IMR-90 (cell line): ENCODE data around the gene SCML2. TPM values are rescaled to one million over a fixed set of nuclear protein-coding genes. Genes with fewer than 3 reads are reported as not detected.

Experiments
- ATAC-seq: fragments of 200-7000 bp; cut with Tn5 transposase; 2 replicates; pipeline ENCODE4 v1.9.1; 2020; ENCODE audit warnings: low read depth, mild to moderate bottlenecking, moderate library complexity
- BruUV-seq: library from RNA; stranded (reverse); fragments of 400-500 nt; replicated peaks from 2 replicates; lab custom pipeline; 2021; lab: Mats Ljungman, UMichigan
- CTCF ChIA-PET: fragments of 300-600 bp; formaldehyde crosslinking; extraction: SDS; loops from one replicate; lab custom pipeline; 2021; ENCODE audit warnings: antibody characterized with exemption; lab: Yijun Ruan, JAX
- POLR2A ChIA-PET: fragments of 300-600 bp; sonication (Branson Sonifier 250); formaldehyde crosslinking; loops from one replicate; lab custom pipeline; 2022; ENCODE audit warnings: antibody characterized with exemption; ENCODE audit not compliant: unreplicated experiment; lab: Charles Lee
- DNase-seq: peaks from one replicate; pipeline ENCODE4 v3.0.0; 2013
- H2AFZ ChIP-seq: replicated peaks from 2 replicates; pipeline ENCODE3; 2013; ENCODE audit warnings: low read length, mild to moderate bottlenecking; ENCODE audit not compliant: poor library complexity
- H2AK5ac ChIP-seq: 2 replicates; pipeline ENCODE4 v1.6.1; 2013; ENCODE audit warnings: low read depth, low read length, inconsistent platforms
- H2AK9ac ChIP-seq: replicated peaks from 2 replicates; pipeline ENCODE3; 2013; ENCODE audit warnings: mild to moderate bottlenecking, low read depth, low read length, moderate library complexity; ENCODE audit not compliant: poor library complexity
- H2BK120ac ChIP-seq: 2 replicates; pipeline ENCODE4 v1.6.1; 2013; ENCODE audit warnings: low read depth, low read length, inconsistent platforms
- H2BK15ac ChIP-seq: 3 replicates; pipeline ENCODE4 v1.6.1; 2013; ENCODE audit warnings: low read depth, low read length, inconsistent platforms
- H2BK20ac ChIP-seq: 2 replicates; pipeline ENCODE4 v1.6.1; 2013; ENCODE audit warnings: low read depth, mild to moderate bottlenecking, inconsistent platforms, low read length, moderate library complexity
- H2BK5ac ChIP-seq: 2 replicates; pipeline ENCODE4 v1.6.1; 2013; ENCODE audit warnings: mild to moderate bottlenecking, low read depth, low read length, inconsistent platforms; ENCODE audit not compliant: poor library complexity, severe bottlenecking
- H3K14ac ChIP-seq: replicated peaks from 2 replicates; pipeline ENCODE4 v1.6.1; 2013; ENCODE audit warnings: low read depth, low read length, inconsistent platforms
- H3K18ac ChIP-seq: 2 replicates; pipeline ENCODE4 v1.6.1; 2013; ENCODE audit warnings: low read depth, low read length, control low read depth
- H3K23ac ChIP-seq: 2 replicates; pipeline ENCODE4 v1.6.1; 2013; ENCODE audit warnings: low read depth, low read length, inconsistent platforms
- H3K27ac ChIP-seq: 2 replicates; pipeline ENCODE4 v1.5.1; 2013; ENCODE audit warnings: mild to moderate bottlenecking, control low read depth, low read length; ENCODE audit not compliant: insufficient read depth
- H3K27me3 ChIP-seq: 2 replicates; pipeline ENCODE4 v1.6.1; 2013; ENCODE audit warnings: low read length; ENCODE audit not compliant: control insufficient read depth, insufficient read depth
- H3K36me3 ChIP-seq: 2 replicates; pipeline ENCODE4 v1.6.1; 2013; ENCODE audit warnings: low read length, mixed read lengths; ENCODE audit not compliant: control insufficient read depth, insufficient read depth
- H3K4ac ChIP-seq: 2 replicates; pipeline ENCODE4 v1.6.1; 2013; ENCODE audit warnings: low read depth, low read length, inconsistent platforms
- H3K4me1 ChIP-seq: 2 replicates; pipeline ENCODE4 v1.6.1; 2013; ENCODE audit warnings: low read length, mixed read lengths; ENCODE audit not compliant: control insufficient read depth, insufficient read depth
- H3K4me2 ChIP-seq: 2 replicates; pipeline ENCODE4 v1.6.1; 2013; ENCODE audit warnings: low read depth, mild to moderate bottlenecking, control low read depth, low read length, moderate library complexity
- H3K4me3 ChIP-seq: 2 replicates; pipeline ENCODE4 v1.5.1; 2013; ENCODE audit warnings: low read depth, mild to moderate bottlenecking, control low read depth, low read length, moderate library complexity; ENCODE audit not compliant: insufficient read depth
- H3K56ac ChIP-seq: 2 replicates; pipeline ENCODE4 v1.6.1; 2013; ENCODE audit warnings: low read length, inconsistent platforms; ENCODE audit not compliant: insufficient read depth; ENCODE audit errors: extremely low read depth
- H3K79me1 ChIP-seq, 2 experiments: 2 replicates each; pipeline ENCODE4 v1.6.1; 2013; ENCODE audit warnings: low read length in 2 of 2, inconsistent platforms in 1 of 2, low read depth in 1 of 2
- H3K9ac ChIP-seq: 2 replicates; pipeline ENCODE4 v1.6.1; 2013; ENCODE audit warnings: low read depth, low read length, control low read depth
- H3K9me1 ChIP-seq: 2 replicates; pipeline ENCODE4 v1.6.1; 2013; ENCODE audit warnings: low read length, inconsistent platforms; ENCODE audit not compliant: insufficient read depth
- H3K9me3 ChIP-seq: 2 replicates; pipeline ENCODE4 v1.6.1; 2013; ENCODE audit warnings: low read length; ENCODE audit not compliant: control insufficient read depth, insufficient read depth
- H4K20me1 ChIP-seq: 2 replicates; pipeline ENCODE4 v1.6.1; 2013; ENCODE audit warnings: low read length, inconsistent platforms; ENCODE audit not compliant: insufficient read depth
- H4K5ac ChIP-seq: 2 replicates; pipeline ENCODE4 v1.6.1; 2013; ENCODE audit warnings: mild to moderate bottlenecking, low read depth, low read length, control low read depth
- H4K8ac ChIP-seq, 2 experiments: 2 replicates each; pipeline ENCODE4 v1.6.1; 2013; ENCODE audit warnings: low read depth in 2 of 2, low read length in 2 of 2, control low read depth in 1 of 2, inconsistent platforms in 1 of 2
- H4K91ac ChIP-seq: 2 replicates; pipeline ENCODE4 v1.6.1; 2013; ENCODE audit warnings: low read depth, low read length, inconsistent platforms; ENCODE audit not compliant: insufficient read depth
- CEBPB ChIP-seq: IDR thresholded peaks from 2 replicates; pipeline ENCODE4 v1.6.1; 2012; ENCODE audit warnings: low read depth, low read length, improper control_type of control experiment
- CHD1 ChIP-seq: IDR thresholded peaks from 2 replicates; pipeline ENCODE4 v1.6.1; 2012; ENCODE audit warnings: low read depth, low read length, improper control_type of control experiment
- RCOR1 ChIP-seq: IDR thresholded peaks from 2 replicates; pipeline ENCODE4 v1.6.1; 2012; ENCODE audit warnings: mild to moderate bottlenecking, low read length, improper control_type of control experiment; ENCODE audit not compliant: insufficient replicate concordance
- RFX5 ChIP-seq: IDR thresholded peaks from 2 replicates; pipeline ENCODE4 v1.8.0; 2012; ENCODE audit warnings: low read depth, mild to moderate bottlenecking, low read length, moderate library complexity
- WGBS, 2 experiments: methylation state at CpG; one replicate each; pipeline versions ENCODE4 v1.1.5 to v1.1.7; 2013; ENCODE audit warnings: missing lambda C conversion rate in 2 of 2; ENCODE audit not compliant: insufficient read length in 1 of 2; ENCODE audit errors: extremely low coverage in 2 of 2; 5-methylcytosine and 5-hydroxymethylcytosine counted together
- dilution Hi-C: fragments of 300-500 bp; cut with HindIII; formaldehyde crosslinking; loops from one replicate; pipeline ENCODE4 v1.14.3; 2018; ENCODE audit warnings: low sequenced_read_pairs; ENCODE audit not compliant: unreplicated experiment
- in situ Hi-C: fragments of 300-500 bp; cut with MboI; formaldehyde crosslinking; loops from 3 replicates; pipeline ENCODE4 v1.14.3; 2019; ENCODE audit warnings: low sequenced_read_pairs, inconsistent platforms, mixed read lengths
- intact Hi-C: fragments of 100-400 bp; cut with micrococcal nuclease; formaldehyde crosslinking; loops from 2 replicates; pipeline ENCODE4 v1.10.0; 2022
- polyA plus RNA-seq, 3 experiments: library from polyadenylated mRNA; depleted of rRNA; stranded (reverse); fragments of >200 nt; gene quantifications; 2 replicates each; pipeline ENCODE4 v1.2.3, GENCODE V29; 2012; ENCODE audit warnings: low replicate concordance in 1 of 3
- total RNA-seq: library from RNA; depleted of rRNA; stranded (reverse); fragments of >200 nt; gene quantifications from 2 replicates; pipeline ENCODE4 v1.2.3, GENCODE V29; 2012
- TF ChIP-seq, protein P1 (sequence below): fragments of 150-350 bp; IDR thresholded peaks from 2 replicates; pipeline ENCODE4 v1.6.1; 2017; ENCODE audit warnings: mild to moderate bottlenecking, antibody characterized with exemption, low read length, low read depth

Gene SCML2
- total and polyA plus RNA-seq, 2 of the 4 experiments (the other 2 are of a cell fraction): 1.3 to 1.7 TPM

- 0 out of 2 replicates have a peak, but pooled peaks cover 1% of the 10 kb centered on the region for H3K4me1 ChIP-seq
- H3K27me3 ChIP-seq: peaks cover 5% of the 10 kb centered on the region
- TF ChIP-seq CHD1 (no peak), RFX5 (no peak), CEBPB (no peak), RCOR1 (no peak)
- TF ChIP-seq, protein P1, sequence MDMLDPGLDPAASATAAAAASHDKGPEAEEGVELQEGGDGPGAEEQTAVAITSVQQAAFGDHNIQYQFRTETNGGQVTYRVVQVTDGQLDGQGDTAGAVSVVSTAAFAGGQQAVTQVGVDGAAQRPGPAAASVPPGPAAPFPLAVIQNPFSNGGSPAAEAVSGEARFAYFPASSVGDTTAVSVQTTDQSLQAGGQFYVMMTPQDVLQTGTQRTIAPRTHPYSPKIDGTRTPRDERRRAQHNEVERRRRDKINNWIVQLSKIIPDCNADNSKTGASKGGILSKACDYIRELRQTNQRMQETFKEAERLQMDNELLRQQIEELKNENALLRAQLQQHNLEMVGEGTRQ: no peak
- no peak overlapping the region for H3K4ac ChIP-seq
- H2BK15ac ChIP-seq: no peak overlapping the region
- no peak overlapping the region for H4K5ac ChIP-seq
- H3K9me1 ChIP-seq: no peaks in the 10 kb centered on the region
- no peak overlapping the region for H2AK9ac ChIP-seq
- H2BK120ac ChIP-seq: no peak overlapping the region
- no TSS peak for BruUV-seq
- no peaks in the 10 kb centered on the region for H4K20me1 ChIP-seq
- CTCF ChIA-PET: interaction anchor here (0.5 kb wide), 1 partner anchor 793 kb away, joined by 3 read pairs; no protein-coding TSS in a partner anchor
- H3K4me2 ChIP-seq: no peak overlapping the region
- H3K18ac ChIP-seq: no peak overlapping the region
- H3K4me3 ChIP-seq: no peak overlapping the region
- no peak overlapping the region for H2BK5ac ChIP-seq
- no peak overlapping the region for H4K8ac ChIP-seq
- H2BK20ac ChIP-seq: no peak overlapping the region
- no peak overlapping the region for H3K9ac ChIP-seq
- dilution Hi-C loops (no loop called here), intact Hi-C loops (no loop called here), in situ Hi-C loops (loop anchor here (25.0 kb wide), 1 partner anchor 589 kb away; no protein-coding TSS in a partner anchor)
- H2AFZ ChIP-seq: no peak overlapping the region
- H3K9me3 ChIP-seq: no peaks in the 10 kb centered on the region
- ATAC-seq: no peak
- no peak overlapping the region for H2AK5ac ChIP-seq
- H3K14ac ChIP-seq: no peak overlapping the region
- H3K23ac ChIP-seq: no peak overlapping the region
- WGBS, 2 experiments: no CpG with 5 or more reads among the region's 2 CpGs
- no peak for DNase-seq
- no peak overlapping the region for H4K91ac ChIP-seq
- no peak overlapping the region for H3K27ac ChIP-seq
- no peak overlapping the region for H3K56ac ChIP-seq
- POLR2A ChIA-PET: no interaction called here
- no peaks in the 10 kb centered on the region for H3K79me1 ChIP-seq
- H3K36me3 ChIP-seq: no peaks in the 10 kb centered on the region
Measured at GRCh38 chrX:18351784-18352183, 2.7 kb downstream of the SCML2 start.
